Gastroesophageal sphincter (tissue), 4 donors: ENCODE data around the gene MIB2. TPM values are rescaled to one million over a fixed set of nuclear protein-coding genes. Genes with fewer than 3 reads are reported as not detected.
"Not testable (repeated sequence)": the region's sequence is repeated elsewhere in the genome, so short reads cannot be mapped to it uniquely, and the experiment has no call there.

Source experiments
- ATAC-seq: fragments of 150-250 bp; one replicate; pipeline ENCODE4 v1.9.1; 2016; ENCODE audit warnings: mild to moderate bottlenecking, moderate library complexity
- H3K27ac ChIP-seq, 4 donors: fragments of 200-600 bp; sonication (generic) in 3 of 4; 1 replicate in 3 of 4; 2 replicates in 1 of 4; pipeline ENCODE4 v1.5.1; 2016 to 2019
- H3K27me3 ChIP-seq: fragments of 200-600 bp; sonication (generic); one replicate; pipeline ENCODE4 v1.5.1; 2019
- H3K36me3 ChIP-seq, 2 donors: fragments of 200-600 bp; sonication (generic); one replicate each; pipeline ENCODE4 v1.5.1; 2019; ENCODE audit warnings: control low read depth in 1 of 2
- H3K4me1 ChIP-seq, 3 donors: fragments of 200-600 bp; sonication (generic); 1 replicate in 2 of 3; 2 replicates in 1 of 3; pipeline ENCODE4 v1.5.1; 2016 to 2019; ENCODE audit warnings: control low read depth in 2 of 3
- H3K4me3 ChIP-seq, 2 donors: fragments of 200-600 bp; sonication (generic); one replicate each; pipeline ENCODE4 v1.5.1; 2019; ENCODE audit warnings: mild to moderate bottlenecking in 1 of 2, moderate library complexity in 1 of 2
- H3K9me3 ChIP-seq, 3 donors: fragments of 200-600 bp; sonication (generic); one replicate each; pipeline ENCODE4 v1.5.1; 2017 to 2019; ENCODE audit warnings: control low read depth in 2 of 3
- CTCF ChIP-seq, 4 experiments: fragments of 200-600 bp in 2 of 4; fragments of 450-650 bp in 2 of 4; sonication (generic) in 1 of 4; IDR thresholded peaks; one replicate each; pipeline ENCODE4 v1.5.1; 2017 to 2019; ENCODE audit warnings: antibody characterized with exemption in 4 of 4, mild to moderate bottlenecking in 2 of 4, moderate library complexity in 2 of 4
- EP300 ChIP-seq: sonication (generic); formaldehyde crosslinking; IDR thresholded peaks from one replicate; pipeline ENCODE4 v1.6.1; 2017; ENCODE audit warnings: antibody characterized with exemption, mild to moderate bottlenecking
- POLR2A ChIP-seq, 2 donors: fragments of 450-650 bp; IDR thresholded peaks; one replicate each; pipeline ENCODE4 v1.6.1; 2017; ENCODE audit warnings: antibody characterized with exemption in 2 of 2, mild to moderate bottlenecking in 2 of 2, moderate library complexity in 1 of 2
- POLR2AphosphoS5 ChIP-seq: sonication (generic); formaldehyde crosslinking; IDR thresholded peaks from one replicate; pipeline ENCODE4 v1.6.1; 2017; ENCODE audit warnings: antibody characterized with exemption
- WGBS, 2 donors: methylation state at CpG; one replicate each; pipeline ENCODE4 v1.1.5; 2018; ENCODE audit warnings: low coverage in 1 of 2; 5-methylcytosine and 5-hydroxymethylcytosine counted together
- total RNA-seq, 4 donors: library from RNA; depleted of rRNA; stranded (reverse); fragments of >200 nt; gene quantifications; one replicate each; pipeline ENCODE4 v1.1.0, GENCODE V29; 2016

The MIB2 gene
- total RNA-seq, 4 donors from 2014 or later: 51.4 to 85.3 (median 69.3) TPM

GRCh38 chr1:1672181-1672965, 57.1 kb downstream of the MIB2 start:
- WGBS, 2 donors: 93% methylated on average over 16 to 21 of the region's 25 CpGs
- TF ChIP-seq CTCF (IDR thresholded peaks at IDR 0.05): no peak
- no peak for TF ChIP-seq EP300
- TF ChIP-seq POLR2AphosphoS5: no peak
- TF ChIP-seq POLR2A (IDR thresholded peaks at IDR 0.05): no peak
- Histone ChIP-seq H3K4me1 (no peaks in the 10 kb centered on the region), H3K27me3 (no peaks in the 10 kb centered on the region), H3K36me3 (peaks cover 0 to 72% of the 10 kb centered on the region in 2 donors), H3K27ac (no peak overlapping the region), H3K9me3 (no peaks in the 10 kb centered on the region), H3K4me3 (no peak overlapping the region)
- ATAC-seq: no peak

DNA sequence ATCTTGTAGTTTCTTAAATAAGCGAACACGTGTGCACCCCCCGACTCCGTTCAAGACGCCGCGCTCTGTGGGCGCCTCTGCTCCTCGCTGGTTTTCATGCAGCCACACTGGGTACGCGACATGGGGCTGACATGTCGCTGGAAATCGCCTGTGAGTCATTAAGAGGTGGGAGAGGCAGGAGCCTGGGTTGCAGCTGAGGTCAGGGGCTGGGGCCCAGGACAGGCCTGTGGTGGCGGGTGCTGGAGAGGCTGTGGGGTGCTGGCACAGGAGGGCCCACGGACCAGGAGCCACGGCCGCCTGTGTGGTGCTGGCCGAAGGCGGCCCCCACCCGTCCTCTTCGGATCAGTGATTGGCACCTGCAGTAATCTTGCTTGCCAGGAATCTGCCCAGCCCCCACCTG, 59.5 kb downstream of the MIB2 start:
- H3K27me3 ChIP-seq, H3K4me3 ChIP-seq, H3K27ac ChIP-seq, H3K9me3 ChIP-seq, ATAC-seq: not testable (repeated sequence)
- no CpG with 5 or more reads among the region's 21 CpGs for WGBS, 2 donors
- peaks cover 0 to 48% of the 10 kb centered on the region in 2 donors for H3K36me3 ChIP-seq
- peaks cover 0 to 18% (median 8%) of the 10 kb centered on the region in 3 donors for H3K4me1 ChIP-seq

- H3K27ac ChIP-seq, H3K27me3 ChIP-seq, H3K9me3 ChIP-seq, ATAC-seq, H3K4me3 ChIP-seq: not testable (repeated sequence)
- peaks cover 0 to 18% (median 8%) of the 10 kb centered on the region in 3 donors for H3K4me1 ChIP-seq
- peaks cover 0 to 43% of the 10 kb centered on the region in 2 donors for H3K36me3 ChIP-seq
- no CpG with 5 or more reads among the region's 18 CpGs for WGBS, 2 donors
Observed at GRCh38 chr1:1675218-1675617, 59.9 kb downstream of the MIB2 start.

- not testable (repeated sequence) for H3K27ac ChIP-seq, H3K4me3 ChIP-seq, H3K27me3 ChIP-seq, ATAC-seq, H3K9me3 ChIP-seq
- Histone ChIP-seq H3K36me3 (peaks cover 0 to 35% of the 10 kb centered on the region in 2 donors), H3K4me1 (peaks cover 0 to 18% (median 8%) of the 10 kb centered on the region in 3 donors)
- WGBS, 2 donors: no CpG with 5 or more reads among the region's 21 CpGs
Observed at GRCh38 chr1:1676087-1676486, 60.8 kb downstream of the MIB2 start.

DNA sequence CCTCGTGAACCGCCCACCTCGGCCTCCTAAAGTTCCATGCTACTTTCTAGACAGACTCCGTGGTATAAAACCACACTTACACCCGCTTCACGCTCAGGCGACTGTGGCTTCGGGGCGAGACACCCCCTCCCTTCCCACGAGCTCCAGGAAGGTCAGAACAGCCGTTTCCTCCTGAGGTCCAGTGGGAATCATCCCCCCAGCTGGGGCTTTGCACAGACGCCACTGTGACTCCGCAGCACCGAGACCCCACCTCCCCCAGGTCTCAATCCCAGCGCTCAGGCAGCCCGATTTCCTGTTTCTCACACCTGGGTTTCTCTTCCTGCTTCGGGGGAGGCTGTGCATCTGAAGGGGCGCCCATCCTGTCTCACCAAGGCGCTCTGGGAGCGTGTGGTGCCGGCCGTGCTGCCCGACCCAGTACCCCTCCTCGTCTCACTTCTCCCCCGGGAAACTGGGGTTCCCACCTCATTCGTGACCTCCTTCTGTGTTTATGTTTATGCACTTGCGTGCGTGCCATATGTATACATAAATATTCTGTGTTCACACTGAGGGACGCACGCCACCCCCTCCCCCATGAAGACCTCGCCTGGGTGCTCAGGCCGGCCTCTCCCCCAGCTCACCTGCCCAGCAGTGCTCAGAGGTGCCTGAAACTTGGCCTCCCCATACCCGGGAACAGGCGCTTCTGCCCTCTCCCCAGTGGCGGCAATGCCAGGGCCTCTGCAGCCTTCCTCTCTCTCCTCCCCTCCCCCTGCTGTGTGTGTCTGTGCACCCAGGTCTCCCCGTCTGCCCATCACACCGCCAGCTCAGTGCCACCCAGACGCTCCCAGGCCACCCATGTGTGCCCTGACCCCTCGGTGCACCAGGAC, 62.6 kb downstream of the MIB2 start:
- H3K27me3 ChIP-seq: no peaks in the 10 kb centered on the region
- ATAC-seq: no peak
- peaks cover 0 to 18% (median 8%) of the 10 kb centered on the region in 3 donors for H3K4me1 ChIP-seq
- H3K9me3 ChIP-seq: no peaks in the 10 kb centered on the region
- no peak overlapping the region for H3K4me3 ChIP-seq
- peaks cover 0 to 22% of the 10 kb centered on the region in 2 donors for H3K36me3 ChIP-seq
- TF ChIP-seq CTCF (IDR thresholded peaks at IDR 0.05): no peak
- TF ChIP-seq POLR2A (IDR thresholded peaks at IDR 0.05): no peak
- TF ChIP-seq POLR2AphosphoS5: no peak
- TF ChIP-seq EP300: no peak
- H3K27ac ChIP-seq: peak overlapping the region in 2 of 4 donors; percentile 9 to 19
- 74 to 90% methylated on average over 5 to 19 of the region's 39 CpGs for WGBS, 2 donors

DNA sequence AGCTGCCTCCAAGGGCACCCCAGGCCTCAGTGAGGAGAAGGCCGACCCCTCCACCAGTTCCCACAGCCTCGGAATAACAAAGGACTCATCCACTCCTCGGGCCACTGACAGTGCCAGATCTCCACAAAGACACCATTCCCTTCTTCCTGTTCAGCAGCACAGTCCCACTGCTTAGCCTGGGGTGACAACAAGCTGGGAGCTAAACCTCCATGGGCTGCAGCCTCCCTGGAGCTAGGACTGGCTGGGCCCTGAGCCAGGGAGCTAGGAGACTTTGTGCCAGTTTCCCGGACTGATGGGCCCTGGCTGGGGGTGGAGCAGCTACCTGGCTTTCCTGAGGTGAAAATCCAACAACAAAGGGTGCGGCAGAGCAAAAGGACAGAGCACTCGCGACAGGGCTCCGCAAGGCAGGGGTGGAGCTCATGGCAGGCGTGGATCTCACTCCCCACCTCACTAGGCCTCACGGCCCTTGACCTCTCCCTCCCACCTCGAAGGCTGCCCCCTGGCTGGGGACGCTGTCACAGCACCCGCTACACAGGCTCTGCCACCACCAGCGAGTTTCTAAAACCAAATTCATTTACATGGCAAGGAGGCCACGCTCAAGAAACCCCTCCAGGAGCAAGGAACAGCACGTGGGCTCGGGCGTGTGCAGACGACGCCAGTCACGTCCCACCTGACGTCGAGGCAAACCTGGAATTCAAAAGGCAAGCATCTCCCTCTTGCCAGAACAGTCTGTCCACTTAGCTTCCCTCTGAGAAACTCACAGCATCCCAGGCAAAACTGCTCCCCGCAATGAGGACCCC, 63.5 kb downstream of the MIB2 start:
- no peaks in the 10 kb centered on the region for H3K27me3 ChIP-seq
- H3K27ac ChIP-seq: peak overlapping the region in 2 of 4 donors; percentile 9 to 19
- no peak for ATAC-seq
- no peaks in the 10 kb centered on the region for H3K9me3 ChIP-seq
- WGBS, 2 donors: 100% methylated on average over 1 of the region's 24 CpGs; no CpG with 5 or more reads in 1 of the 2 donors
- TF ChIP-seq POLR2A (IDR thresholded peaks at IDR 0.05) (no peak), EP300 (no peak), CTCF (IDR thresholded peaks at IDR 0.05) (peak in 1 of 4 experiments; percentile 28), POLR2AphosphoS5 (no peak)
- peaks cover 0 to 15% of the 10 kb centered on the region in 2 donors for H3K36me3 ChIP-seq
- peaks cover 0 to 24% (median 8%) of the 10 kb centered on the region in 3 donors for H3K4me1 ChIP-seq
- no peak overlapping the region for H3K4me3 ChIP-seq
